Activated T-helper 1 cell treated with anti-CD3 and anti-CD28 coated beads, Interleukin-2, amount 50 U/mL, for 16 hours (primary cell): ENCODE measurements around the gene KRTAP10-12.

Experiments
- DNase-seq, 2 donors: peaks; one replicate each; pipeline ENCODE4 v3.0.0-alpha.2; 2020; ENCODE audit warnings: low read depth in 1 of 2, low spot score in 1 of 2

Gene KRTAP10-12

DNA sequence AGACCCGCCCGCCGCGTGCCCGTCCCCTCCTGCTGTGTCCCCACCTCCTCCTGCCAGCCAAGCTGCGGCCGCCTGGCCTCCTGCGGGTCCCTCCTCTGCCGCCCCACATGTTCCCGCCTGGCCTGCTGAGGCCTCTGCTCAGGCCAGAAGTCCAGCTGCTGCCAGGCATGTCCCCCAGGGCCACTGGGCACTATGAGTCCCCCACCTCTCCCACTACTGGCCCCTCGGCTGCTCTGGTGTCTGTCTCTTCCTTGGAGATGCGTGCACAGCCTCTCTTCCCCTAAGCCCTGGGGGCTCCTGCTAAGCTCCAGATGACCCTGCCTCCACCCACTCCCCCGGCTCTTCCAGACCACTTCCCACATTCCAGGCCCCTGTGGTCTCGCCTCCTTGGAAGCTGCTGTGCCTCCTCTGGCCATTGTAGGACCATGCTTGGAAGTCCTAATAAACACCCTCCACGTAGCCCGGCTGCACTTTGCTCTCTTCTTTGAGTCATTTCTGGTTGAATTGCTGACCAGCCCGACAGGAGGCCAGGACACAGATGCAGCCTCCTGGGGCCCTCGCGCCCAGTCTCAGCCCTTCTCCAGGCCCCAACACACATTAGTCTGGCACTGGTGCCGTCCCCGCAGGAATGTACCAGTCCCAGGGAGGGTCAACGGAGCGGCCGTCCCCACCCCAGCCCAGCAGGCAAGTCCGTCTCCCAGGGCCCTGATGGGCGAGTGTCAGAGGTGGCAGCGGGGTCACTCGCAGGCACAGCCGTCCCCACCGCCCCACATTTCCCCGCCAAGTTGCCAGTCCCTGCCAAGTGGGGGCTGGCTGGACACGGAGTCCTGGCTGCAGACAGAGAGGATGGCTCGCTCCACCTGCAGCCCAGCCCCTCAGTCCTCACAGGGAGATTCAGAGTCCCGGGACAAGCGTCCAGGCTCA is 1.1 kb downstream of the KRTAP10-12 start:
- no peak for DNase-seq

DNA sequence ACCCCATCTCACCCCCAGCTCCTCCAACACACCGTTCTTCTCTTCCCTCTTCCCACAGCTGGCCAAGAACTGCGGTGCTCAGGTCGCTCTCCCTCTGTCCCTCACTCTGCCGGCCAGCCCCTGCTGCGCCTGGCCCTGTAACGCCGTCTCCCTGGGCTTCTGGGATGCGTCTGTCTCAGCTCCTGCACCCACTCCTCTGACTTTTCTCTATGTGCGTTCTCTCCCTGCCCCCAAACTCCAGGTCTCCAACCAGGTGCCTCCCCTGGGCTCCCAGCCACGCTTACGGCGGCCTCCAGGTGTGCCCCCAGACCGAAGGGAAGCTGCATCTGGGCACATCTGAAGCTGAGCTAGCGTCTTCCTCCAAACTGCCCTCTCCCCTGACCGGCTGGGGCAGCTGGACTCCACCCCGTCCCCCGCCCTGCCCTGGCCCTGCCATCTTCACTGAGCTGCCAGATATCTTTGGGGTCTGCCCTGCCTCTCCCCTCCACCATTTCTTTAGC is 2.6 kb downstream of the KRTAP10-12 start:
- no peak for DNase-seq

DNA sequence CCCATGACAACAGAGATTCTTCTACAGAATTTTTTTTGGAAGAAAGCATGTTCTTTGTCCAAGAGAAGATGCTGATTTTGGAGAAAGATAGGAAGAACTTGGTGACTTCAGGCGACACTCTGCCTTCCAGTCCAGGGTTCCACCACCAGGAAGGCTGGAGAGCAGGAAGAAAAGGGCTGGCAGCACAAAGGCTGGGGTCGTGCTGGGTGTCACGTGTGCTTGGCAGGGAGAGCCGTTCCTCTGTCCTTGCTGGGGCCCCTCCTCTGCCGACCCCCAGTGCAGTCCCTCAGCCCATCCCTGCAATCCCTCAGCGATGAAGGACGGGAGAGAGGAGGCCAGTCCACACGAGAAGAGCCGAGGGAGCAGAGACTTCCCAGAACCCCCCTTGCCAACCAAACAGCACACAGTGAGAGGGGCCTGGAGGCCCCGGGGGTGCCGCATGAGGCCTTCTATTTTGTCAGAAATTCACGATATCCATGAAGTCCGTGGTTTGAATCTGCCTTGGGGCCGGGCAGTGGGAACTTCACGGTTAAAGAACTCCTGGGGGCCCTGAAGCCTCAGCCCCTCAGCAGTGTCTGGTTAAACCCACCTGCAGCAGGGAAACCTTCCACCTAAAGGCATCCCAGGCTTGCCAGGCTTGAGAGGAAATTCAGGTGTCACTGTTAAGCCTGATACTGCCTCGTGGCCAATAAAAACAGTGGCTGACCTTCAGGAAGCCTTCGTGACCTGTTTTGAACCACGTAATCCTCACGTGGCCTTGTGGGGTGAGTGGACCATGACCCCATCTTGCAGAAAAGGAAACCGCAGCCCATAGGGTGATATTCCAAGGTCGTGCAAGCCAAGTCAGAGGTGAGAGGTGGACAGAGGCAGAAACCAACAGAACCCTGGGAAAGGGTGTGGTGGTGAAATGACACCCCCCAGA is 3.4 kb downstream of the KRTAP10-12 start:
- DNase-seq: no peak

DNA sequence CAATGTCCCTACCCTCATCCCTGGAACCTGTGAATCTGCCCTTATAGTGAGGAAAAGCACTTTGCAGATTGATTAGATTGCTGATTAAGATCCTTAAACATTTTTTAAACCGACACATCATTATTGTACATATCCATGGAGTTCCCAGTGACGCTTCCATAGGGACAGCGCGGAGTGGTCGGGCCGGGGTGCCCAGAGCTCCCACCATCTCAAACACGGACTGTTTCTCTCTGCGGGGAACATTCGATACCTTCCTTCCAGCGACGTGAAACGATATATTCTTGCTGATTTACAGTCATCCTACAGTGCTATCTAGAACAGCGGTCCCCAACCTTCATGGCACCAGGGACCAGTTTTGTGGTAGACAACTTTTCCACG is 4.0 kb downstream of the KRTAP10-12 start:
- no peak for DNase-seq

DNA sequence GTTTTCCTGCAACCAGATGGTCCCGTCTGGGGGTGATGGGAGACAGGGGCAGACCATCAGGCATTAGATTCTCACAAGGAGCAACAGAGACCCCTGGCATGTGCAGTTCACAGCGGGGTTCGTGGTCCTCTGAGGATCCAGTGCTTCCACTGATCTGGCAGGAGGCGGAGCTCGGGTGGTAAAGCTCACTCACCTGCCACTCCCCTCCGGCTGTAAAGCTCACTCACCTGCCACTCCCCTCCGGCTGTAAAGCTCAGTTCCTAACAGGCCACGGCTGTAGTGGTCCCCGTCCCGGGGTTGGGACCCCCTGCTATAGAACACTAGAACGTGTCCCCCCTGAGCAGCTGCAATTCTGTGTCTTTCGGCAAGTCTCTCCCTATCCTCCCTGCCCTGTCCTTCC is 4.6 kb downstream of the KRTAP10-12 start:
- no peak for DNase-seq

DNA sequence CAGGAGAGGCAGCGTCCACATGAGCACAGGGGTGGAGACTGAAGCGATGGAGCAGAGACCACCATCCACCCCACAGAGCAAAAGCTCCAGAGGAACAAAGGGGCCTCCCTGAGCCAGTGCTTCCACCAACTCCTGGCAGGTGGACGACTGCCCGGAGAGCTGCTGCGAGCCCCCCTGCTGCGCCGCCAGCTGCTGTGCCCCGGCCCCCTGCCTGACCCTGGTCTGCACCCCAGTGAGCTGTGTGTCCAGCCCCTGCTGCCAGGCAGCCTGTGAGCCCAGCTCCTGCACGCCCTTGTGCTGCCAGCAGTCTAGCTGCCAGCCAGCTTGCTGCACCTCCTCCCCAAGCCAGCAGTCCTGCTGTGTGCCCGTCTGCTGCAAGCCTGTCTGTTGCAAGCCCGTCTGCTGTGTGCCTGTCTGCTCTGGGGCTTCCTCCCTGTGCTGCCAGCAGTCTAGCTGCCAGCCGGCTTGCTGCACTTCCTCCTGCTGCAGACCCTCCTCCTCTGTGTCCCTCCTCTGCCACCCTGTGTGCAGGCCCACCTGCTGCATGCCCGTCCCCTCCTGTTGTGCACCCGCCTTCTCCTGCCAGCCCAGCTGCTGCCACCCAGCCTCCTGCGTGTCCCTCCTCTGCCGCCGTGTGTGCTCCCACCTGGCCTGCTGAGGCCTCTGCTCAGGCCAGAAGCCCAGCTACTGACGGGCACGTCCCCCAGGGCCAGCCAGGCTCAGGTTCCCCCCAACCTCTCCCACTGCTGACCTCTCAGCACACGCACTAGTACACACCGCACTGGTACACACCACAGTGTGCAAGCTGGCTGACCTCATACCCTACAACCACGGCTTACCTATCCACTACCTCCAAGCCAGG is 5.4 kb downstream of the KRTAP10-12 start:
- DNase-seq: no peak

DNA sequence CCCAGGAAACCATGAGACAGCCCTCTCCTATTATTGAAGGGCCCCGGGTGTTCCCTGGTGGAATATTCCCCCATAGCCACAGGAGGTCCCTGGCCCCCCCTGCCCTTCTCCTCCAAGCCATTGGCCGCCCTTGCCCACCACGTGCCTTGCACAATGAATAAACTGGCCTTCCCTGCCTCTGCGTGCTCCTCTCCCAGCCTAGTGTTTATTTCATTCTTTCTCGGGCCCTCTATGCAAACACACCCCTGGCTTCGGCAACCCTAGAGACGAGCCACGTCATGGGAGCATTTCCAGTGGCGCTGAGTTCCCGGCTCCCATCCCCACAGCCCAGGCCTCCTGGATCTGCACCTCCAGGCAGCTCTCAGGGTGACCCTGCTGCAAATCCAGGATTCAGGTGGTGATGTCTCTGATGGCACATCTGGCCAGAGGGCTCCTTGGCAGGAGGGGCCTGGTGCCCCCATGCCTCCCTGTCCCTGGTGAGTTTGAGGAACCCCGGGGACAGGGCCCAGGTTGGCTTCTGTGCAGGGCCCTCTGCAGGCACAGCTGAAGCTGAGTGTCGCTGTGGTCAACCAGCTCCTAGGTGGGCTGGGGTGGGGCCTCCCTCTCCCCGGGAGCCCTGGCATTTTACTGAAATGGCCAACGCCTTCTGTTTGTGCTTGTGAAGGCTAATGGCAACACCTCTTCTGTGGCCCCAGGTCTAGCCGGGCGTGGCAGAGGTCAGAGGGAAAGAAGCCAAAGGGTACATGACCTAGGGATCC is 6.2 kb downstream of the KRTAP10-12 start:
- no peak for DNase-seq

DNA sequence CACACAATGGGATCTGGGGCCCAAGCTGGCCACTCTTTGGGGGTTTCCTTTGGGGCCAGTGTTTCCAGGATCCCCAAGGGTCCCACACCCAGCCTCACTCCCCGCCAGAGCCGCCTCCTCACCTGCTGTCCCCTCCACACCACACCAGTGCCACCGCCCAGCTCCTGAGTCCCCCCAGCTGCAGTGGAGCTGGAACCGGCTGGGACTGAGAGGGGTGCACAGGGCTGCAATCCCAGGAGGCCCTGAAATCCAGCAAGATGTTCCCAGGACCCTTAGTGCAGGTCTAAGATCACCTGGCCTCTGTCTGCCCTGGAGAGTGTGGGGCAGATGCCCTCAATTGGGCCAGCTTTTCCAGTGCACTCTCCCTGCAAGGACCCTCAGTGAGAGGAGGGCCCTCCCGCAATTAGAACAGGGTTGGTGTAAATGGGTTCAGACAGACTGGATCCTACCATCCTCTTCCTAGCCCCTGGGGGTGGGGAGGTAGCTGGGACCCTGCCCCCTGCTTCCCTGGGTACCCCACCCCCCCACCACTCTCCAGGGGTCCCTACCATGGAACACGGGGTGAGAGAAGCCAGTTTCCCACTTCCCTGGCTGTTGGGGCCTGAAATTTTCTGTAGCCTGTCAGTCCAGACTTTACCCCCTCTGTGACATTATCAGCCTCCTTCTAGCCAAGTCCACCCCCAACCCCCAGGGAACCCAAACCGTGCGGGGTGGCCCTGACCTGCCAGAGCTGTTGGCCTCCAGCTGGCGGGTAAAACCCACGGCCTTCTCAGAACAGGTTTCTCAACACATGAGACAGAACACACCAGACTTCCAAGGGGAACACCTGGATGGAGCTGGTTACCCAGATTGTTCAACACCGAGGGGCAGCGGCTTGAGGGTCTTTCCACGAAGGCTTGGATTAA is 7.0 kb downstream of the KRTAP10-12 start:
- no peak for DNase-seq

DNA sequence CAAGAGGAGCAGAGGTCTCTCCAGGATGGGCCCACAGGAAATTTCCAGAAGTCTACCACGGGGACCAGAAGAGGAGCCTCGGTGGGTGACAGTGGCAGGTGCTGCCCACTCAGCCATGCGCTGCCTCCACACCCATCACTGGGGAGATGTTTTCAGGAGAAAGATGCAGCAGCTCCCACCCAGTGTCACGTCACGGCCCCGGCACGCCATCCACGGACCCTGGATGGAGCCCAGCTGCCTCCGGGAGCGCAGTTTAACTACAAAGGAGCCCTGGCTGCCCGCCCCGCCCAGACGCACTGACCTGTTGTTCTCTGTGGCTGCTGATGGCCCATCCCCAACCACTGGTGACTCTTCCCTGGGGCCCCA is 7.6 kb downstream of the KRTAP10-12 start:
- DNase-seq: no peak

DNA sequence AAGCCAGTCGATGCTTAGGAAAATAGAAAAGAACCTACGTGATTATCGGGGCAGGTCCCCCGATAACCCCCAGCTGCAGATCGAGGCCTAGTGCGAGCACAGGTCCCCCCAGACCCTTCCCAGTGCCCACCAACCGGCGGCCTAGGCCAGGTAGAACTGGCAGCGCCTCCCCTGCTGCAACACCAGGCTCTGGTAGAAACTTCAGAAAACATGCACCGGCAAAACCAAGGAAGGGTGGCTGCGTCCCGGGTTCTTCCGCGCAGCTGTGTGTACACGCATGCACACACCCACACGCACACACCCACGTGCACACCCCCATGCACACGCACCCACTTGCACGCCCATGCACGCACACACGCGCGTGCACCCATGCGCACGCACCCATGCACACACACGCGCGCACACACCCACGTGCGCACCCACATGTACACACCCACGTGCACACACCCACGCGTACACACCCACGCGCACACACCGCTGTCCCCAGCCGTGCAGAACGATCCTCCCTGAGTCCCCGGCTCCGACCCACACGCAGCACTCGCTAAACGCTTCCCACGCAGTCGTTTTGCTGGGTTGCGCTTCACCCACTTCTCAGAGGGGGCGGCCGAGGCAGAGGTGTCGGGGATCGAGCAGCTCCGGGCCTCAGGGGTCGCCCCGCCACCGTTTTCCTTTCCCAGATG is 9.2 kb downstream of the KRTAP10-12 start:
- DNase-seq: no peak

DNA sequence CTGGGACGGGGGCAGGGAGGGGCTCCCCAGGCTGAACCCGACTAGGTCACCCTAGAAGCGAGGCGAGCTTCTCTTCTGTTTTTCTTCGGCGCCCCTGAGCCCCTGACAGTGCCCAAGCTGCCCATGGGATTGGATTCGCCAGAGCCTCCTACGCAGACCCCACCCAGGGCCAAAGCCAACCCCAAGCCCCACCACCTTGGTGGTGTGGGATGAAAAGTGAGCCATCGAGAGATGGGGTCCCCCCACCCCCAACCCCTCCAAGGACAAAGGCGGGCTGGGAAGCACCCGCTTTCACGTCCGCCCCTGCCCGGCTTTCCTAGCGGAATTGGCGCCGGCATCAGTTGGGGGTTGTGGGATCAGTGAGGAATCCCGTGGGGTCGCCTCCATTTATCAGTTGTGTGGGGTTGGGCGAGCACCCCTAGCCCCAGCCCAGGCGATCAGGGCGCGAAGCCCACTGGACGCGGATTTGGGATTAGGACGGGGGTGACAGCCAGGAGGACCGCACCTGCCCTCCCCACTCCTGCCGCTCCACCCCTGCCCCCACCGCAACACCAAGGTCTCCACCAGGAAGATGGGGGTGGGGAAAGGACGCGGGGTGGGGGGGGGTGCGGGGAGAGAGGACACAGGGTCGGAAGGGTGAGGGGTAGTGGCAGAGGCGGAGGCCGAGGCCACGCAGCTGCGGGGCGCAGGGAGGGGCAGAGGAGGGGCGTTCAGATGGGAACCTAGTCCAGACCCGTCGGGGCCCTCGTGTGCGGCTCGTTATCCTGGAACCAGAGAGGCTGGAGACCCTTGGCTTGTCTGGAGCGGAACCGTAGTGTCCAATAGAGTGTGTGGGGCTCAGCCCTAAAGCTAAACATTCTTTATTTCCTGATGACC is 10.0 kb downstream of the KRTAP10-12 start:
- DNase-seq: no peak

DNA sequence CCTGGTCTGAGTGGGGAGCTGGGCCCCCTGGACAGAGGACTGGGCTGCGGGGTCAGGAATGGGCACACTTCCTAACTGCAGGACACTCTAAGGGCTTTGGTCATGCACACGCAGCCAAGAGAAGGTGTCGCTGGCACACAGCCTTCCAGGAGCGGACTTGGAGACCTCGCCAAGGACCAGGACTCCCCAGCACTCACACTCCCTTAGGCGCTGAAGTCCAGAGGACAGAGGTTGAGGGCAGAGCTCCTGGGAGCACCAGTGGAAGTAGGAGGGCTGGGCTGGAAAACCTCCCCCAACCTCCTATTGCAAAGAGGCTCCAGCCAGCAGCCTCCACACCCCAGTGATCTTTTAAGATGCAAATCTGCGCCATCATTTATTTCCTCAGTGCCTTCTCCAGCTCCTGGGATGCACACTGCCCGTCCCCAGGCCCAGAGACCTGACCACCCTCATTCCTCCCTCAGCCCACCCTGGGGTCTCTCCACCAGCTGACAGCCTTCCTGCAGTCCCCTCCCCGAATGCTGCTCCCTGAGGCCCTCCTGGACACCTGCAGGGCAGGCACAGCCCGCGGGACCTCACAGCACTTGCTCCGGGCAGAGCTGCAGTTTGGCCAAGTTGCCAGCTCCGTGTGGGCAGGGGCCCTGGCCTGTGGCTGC is 11.4 kb downstream of the KRTAP10-12 start:
- no peak for DNase-seq

DNA sequence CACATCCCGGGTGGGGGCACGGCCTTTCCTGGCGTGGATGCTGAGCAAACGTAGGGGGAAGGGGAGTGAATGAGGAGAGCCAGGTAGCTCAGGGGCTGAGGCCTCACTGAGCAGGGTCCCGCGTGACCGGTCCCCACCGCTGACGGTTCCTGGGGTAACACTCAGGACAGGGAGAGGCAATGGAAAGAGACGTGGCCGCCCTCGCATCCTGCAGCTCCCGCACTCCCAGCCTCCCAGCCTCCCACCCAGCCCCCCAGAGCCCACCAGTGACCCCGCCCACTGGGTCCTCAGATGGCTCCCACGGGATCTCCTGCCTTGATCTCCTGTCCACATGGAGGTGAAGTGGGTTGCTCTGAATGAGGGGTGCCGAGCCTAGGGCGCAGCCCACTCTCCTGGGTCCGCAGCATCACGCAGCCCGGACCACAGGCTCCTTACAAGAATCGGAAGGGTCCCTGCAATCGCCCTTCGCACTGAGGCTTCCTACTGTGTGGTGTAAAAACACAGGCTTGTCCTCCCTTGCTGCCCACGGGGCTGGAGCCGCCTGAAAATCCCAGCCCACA is 12.0 kb downstream of the KRTAP10-12 start:
- DNase-seq: no peak

DNA sequence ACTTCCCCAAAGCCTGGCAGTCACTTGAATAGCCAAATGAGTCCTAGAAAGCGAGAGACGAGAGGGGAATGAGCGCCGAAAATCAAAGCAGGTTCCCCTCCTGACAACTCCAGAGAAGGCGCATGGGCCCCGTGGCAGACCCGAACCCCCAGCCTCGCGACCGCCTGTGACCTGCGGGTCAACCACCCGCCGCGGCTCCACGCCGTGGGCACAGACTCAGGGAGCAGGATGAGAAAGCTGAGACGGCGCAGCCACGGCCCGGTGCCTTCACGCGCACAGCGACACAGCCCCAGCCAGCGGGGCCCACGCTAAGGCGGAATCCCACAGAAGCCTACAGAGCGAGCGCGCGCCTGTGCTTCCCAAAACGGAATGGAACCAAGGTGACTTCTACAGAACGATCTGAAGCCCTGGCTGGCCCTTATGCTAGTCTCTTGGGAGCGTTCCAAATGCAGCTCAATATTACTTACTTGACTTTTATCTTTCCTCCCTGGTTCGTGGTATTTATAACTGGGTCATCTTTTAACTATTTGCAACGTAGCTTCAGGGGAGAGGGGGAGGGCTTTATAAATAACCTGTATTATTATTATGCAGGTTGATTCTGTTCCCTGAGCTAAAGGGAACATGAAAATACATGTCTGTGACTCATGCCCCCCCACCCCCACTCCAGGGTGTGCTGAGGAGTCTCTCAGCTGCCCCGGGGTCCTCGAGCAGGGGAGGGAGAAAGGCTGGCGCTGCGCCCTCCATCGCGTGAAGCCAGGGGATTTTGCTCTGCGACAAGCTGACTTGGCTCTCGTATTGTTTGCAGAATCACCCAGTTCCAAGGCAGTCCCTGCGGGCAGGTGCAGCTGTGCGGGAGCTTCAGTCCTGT is 12.7 kb downstream of the KRTAP10-12 start:
- no peak for DNase-seq

DNA sequence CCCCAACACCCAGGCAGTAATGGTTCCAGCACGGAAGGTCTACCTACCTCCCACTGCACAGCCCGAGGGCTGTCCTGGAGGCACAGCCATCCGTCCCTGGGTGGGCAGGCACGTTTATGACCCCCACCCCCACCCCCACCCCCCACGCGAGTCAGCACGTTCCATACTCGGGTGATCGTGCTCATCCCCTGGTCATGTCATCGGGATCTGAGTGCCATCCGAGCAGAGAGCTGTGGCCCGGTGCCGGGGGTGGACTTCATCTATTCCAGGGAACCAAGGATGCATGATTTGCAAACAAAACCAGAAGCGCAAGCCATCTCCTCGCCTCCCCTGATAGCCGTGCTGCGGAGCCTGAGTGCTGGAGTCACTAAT is 13.3 kb downstream of the KRTAP10-12 start:
- no peak for DNase-seq

DNA sequence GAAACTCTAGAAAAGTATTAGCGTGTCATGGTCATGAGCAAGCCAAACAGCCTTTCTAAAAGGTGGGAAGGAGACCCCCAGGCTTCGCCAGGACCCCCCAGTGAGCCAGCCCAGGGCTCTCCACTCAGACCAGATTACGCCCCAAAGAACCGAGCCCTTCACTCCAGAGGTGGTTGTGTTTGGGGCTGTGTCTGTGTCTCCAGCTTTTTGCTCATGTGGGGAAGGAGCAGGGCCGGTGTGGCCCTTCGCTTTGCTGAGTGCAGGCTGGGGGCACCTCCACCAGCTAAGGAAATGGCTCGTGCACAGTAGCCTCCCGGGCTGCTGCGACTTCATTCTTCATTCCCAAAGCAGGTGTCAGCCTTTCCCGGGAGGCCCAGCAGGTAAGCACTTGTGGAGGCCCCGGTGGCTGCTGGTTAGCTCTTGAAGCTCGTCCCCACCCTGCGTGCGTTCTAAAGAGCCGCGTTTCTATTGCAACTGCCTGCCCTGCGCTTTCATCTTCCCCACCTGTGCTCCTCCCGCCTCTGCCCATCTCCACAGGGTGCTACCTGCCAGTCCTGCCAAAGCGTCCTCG is 13.9 kb downstream of the KRTAP10-12 start:
- DNase-seq: no peak
